HG03521 (cell line): ENCODE results near the gene CSF3.

Source experiments
- ATAC-seq: cut with Tn5 transposase; IDR thresholded peaks from one replicate; pipeline ENCODE4 v1.9.1; 2021; ENCODE audit warnings: mild to moderate bottlenecking, moderate library complexity; ENCODE audit not compliant: unreplicated experiment

The CSF3 gene, protein sequence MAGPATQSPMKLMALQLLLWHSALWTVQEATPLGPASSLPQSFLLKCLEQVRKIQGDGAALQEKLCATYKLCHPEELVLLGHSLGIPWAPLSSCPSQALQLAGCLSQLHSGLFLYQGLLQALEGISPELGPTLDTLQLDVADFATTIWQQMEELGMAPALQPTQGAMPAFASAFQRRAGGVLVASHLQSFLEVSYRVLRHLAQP

DNA sequence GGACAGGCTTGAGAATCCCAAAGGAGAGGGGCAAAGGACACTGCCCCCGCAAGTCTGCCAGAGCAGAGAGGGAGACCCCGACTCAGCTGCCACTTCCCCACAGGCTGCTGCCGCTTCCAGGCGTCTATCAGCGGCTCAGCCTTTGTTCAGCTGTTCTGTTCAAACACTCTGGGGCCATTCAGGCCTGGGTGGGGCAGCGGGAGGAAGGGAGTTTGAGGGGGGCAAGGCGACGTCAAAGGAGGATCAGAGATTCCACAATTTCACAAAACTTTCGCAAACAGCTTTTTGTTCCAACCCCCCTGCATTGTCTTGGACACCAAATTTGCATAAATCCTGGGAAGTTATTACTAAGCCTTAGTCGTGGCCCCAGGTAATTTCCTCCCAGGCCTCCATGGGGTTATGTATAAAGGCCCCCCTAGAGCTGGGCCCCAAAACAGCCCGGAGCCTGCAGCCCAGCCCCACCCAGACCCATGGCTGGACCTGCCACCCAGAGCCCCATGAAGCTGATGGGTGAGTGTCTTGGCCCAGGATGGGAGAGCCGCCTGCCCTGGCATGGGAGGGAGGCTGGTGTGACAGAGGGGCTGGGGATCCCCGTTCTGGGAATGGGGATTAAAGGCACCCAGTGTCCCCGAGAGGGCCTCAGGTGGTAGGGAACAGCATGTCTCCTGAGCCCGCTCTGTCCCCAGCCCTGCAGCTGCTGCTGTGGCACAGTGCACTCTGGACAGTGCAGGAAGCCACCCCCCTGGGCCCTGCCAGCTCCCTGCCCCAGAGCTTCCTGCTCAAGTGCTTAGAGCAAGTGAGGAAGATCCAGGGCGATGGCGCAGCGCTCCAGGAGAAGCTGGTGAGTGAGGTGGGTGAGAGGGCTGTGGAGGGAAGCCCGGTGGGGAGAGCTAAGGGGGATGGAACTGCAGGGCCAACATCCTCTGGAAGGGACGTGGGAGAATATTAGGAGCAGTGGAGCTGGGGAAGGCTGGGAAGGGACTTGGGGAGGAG, at the start of gene CSF3:
Gene CSF3 (plus strand): TSS at position 436 of the 993 bp plus-strand sequence. CDS start 35 bp downstream, at position 471.
- ATAC-seq = no peak

DNA sequence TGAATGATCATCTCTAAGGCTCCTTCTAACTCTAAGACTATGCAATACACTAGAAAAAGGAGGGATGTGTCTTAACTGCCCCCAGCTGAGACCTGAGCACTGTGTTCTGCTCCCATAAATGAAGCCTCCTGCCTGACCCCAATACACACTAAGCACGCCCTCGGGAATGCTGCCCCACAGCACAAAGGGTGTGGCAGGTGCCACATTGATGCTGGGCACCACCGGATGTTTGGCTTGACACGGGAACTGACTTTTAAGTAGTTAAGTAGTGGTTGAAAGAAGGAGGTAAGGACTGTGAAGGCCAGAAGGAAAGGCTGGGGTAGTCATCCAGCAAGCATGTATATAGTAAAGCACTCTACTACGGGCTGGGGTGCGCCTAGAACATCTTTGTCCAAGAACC, 48.5 kb upstream of the CSF3 start:
- ATAC-seq = no peak

DNA sequence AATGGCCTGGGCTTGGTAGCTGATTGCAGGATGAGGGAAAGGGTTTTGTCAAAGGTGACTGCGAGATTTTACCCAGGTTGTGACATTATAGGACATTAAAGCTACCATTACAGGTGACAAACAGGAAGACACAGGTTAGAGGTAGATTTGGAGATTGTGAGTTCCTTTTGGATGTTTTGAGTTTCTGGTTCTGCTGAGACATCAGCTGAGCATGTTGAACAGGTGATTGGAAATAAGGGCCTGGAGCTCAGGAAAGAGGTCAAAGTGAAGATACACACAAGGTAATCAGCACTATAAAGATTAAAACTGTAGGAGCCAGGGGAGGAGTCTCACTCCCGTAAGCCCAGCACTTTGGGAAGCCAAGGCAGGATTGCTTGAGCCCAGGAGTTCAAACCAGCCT, 46.5 kb upstream of the CSF3 start:
- ATAC-seq = no peak

DNA sequence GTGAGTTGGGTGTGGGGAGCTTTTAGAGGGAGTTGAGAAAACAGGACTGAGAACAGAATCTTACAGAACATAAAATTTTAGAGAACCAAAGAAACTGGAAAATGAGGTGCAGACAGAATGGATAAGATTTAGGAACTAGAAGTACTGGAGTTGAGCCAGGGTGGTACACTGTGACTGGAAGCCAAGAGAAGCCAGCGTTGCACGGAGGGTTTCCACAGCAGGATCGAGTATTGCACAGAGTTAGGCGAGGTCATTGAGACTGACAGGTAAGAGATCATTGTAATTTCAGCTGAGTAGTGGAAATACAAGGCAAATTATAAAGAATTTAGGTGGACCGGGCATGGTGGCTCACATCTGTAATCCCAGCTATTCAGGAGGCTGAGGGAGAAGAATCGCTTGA, 45.9 kb upstream of the CSF3 start:
- no peak for ATAC-seq

DNA sequence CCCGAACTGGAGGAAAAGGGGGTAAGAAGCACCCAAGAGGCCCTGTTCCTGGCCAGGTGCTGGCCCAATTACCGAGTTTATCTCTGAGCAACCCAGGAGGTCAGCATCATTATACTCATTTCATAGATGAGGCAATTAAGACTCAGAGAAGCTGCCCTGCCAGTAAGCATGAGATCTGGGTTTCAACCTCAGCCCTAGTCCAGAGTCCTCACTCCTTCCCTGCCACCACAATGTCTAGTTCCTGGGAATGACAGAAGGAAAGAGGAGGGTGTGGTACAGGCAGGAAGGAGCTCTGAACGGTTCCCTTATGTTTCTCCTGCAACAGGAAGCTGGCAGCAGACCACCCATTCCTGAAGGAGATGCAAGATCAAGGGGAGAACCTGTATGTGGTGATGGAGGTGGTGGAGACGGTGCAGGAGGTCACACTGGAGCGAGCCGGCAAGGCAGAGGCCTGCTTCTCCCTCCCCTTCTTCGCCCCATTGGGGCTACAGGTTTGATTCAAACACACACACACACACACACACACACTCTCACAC, 45.0 kb upstream of the CSF3 start:
- ATAC-seq = no peak

DNA sequence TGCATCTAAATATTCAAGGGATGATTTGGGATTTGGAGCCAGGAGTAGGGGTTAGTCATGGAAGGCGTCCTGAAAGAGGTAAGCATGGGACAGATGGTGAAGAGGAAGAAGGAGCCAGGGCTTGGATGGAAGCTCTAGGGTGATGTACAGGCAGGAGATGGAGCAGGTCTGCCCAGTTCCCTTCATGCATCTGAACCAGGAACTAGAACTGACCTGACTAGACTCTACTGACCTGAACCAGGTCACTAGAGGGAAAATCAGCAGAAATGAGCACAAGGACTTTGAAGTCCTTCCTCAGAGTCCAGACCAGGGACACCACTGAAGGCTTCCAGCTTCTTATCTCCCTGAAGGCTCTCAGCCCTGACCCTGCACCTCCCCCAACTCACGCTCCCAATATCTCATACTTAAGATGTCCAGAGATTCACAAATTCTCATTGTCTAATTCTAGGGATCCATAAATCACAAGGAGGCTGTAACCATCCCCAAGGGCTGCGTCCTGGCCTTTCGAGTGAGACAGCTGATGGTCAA, 44.1 kb upstream of the CSF3 start:
- ATAC-seq = no peak

DNA sequence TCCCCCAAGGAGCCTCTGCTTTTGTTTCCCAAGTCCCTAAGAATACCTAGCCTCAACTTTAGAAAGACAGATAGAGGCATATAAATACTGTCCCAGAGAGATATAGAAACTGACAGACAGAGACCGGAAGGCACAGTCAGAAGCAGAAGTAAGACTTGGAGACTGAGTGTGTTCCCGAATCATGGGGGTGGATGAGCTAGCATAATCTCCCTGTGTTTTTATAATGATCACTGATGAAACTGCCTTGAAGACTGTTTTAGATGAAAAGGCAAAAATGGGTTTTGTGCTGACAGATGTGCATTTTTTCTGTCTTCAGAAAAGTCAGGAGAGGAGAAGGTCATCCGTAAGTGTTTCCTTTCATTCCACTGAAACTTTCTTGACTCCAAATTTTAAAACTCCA, 43.0 kb upstream of the CSF3 start:
- no peak for ATAC-seq

DNA sequence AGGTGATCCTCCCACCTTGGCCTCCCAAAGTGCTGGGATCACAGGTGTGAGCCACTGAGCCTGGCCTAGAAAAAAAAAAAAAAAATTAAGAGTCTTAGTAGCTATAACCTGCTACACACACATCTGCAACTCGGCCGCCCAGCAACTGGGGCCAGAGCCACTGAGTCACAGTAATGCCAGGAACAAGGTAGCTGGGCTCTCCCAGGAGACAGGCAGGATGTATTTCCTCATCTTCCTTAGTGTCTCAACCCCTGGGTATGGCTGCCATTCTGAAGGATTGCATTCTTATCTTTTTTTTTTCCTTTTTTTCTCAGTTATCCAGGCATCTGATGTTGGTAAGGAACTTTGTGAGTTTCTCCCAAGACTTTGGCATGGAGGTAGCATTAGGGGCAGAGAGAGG, 41.7 kb upstream of the CSF3 start:
- no peak for ATAC-seq

DNA sequence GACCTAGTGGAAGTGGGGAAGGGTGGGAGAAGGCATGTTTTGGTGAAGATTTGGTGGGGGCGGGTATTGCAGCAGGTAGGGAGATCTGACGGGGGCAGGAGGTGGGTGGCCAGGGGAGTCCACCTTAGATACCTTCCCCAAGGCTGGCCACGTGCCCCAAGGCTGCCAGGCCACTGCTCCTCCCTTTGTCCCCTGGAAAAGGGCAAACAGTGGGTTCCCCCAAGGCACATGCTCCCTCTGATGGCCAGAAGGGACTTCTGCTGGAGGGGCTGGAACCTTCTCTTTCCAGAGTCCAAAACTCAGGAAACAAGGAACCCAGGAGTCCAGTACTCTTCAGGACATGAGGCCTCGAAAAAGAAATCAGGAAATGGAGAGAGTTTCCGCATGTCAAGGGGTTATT, 40.8 kb upstream of the CSF3 start:
- no peak for ATAC-seq

DNA sequence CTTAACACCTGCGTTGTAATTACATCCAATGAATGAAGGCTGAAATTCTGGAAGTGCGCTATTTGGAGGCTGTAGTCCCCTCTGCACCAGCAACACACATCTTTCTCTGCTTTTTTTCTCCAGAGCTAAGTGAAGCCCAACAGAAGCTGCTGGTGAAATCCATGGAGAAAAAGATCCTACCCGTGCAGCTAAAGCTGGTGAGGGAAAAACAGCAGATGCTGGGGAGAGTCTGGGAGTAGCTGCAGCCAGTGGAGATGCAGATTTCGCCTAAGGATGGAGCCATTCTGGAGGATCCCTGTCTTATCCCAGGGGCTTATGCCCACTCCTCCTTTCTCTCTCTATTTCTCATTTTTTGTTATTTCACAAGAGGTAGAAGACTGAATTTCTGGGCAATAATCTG, 39.4 kb upstream of the CSF3 start:
- no peak for ATAC-seq

DNA sequence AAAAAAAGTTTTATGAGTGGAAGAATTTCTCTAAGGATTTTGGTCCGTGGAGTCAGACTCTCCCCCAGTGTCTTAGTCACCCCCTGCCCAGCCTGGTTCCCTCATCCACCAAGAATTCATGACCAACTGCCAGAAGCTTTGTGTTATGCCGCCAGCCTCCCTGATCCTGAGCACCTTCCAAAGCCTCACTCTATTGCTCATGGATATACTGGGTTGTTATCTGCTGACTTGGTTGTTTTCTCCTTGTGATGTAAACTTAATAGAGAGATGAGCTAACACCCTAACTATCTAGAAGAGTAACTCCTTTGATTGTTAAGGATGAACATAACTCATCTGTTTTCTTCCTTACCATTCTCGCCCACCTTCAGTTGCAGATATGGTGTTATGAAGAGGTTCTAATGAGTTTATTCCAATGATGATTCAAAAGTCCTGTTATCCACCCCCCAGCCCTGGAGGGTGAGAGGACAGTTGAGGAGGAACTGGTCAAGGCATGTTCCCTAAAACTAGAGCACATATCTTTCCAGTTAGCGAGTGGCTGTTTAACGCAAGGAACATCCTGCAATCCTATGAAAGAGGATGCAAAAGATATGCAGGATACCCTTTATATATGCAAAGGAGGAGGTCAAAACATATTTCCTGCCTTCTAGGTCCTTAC, 36.1 kb upstream of the CSF3 start:
- ATAC-seq = no peak

DNA sequence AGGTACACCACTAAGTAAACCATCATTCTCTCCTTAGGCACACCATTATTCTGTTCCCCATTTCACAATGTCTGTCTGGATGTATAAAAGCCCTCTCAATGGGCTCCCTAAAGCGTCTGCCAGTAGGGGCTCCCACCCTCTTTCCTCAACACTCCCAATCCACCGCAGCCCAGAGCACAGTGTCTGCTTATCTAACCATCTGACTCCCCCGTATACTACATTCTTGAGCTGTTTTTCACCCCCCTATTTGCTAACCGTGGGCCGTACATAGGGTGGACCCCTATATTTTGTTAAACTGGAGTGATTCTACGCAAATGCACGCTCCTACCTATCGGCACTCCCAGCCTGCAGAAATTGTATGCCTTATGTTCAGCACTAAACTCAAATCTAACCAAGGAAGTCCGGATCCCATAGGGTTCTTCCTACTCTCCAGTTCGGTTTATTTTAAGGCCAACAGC, 35.3 kb upstream of the CSF3 start:
- ATAC-seq = no peak

DNA sequence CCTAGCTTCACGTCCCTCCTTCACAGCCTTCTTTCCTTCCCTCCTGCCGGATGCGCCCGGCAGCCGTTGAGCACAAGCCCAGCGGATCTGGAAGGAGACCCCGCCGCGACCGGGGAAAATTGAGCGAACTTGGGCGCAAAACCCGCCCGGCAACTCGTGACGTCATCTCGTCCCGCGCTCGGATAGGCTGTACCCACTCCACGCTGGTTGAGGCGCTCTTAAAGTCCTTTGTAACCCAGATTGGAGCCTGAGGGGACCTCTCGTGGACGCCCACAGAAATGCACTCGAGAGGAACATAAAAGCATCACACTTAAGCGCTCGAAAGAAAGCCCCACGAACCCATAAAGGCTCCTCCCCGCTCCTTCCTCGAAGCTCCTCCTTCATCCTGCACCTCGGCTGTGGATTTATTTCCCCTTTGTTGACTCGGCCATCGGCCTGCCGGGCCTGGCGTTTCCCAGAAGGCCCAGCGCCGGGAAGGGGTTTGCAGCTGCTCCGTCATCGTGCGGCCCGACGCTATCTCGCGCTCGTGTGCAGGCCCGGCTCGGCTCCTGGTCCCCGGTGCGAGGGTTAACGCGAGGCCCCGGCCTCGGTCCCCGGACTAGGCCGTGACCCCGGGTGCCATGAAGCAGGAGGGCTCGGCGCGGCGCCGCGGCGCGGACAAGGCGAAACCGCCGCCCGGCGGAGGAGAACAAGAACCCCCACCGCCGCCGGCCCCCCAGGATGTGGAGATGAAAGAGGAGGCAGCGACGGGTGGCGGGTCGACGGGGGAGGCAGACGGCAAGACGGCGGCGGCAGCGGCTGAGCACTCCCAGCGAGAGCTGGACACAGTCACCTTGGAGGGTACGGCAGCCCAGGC, 34.7 kb upstream of the CSF3 start, which contains the start of gene PSMD3:
Gene PSMD3 (plus strand): TSS at position 457 of the 856 bp plus-strand sequence. CDS start 164 bp downstream, at position 621.
- ATAC-seq = peak; percentile 89

DNA sequence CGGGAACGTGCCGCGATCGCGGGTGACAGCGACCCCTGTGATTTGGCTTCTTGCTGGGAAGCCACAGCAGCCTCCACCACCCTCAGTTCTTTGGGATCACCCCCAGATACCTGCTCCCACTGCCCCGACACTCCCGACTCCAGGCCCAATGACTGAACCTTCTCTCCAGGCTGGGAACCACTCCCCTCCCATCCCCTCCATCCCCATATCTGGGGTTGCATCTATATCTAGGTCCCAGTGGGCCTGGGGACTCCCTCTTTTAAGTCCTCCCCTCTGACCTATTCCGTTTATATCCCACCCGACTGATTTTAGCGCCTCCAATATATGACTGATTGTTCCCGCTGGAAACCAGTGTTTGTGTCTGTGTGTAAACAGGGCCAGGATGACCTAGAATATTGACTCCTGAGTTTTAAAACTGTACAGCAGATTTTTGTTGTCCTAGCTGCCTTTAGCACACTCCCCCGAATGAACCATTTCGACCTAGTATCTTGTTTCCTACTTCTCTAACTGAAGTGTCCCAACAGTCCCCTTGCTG, 34.0 kb upstream of the CSF3 start:
- ATAC-seq = no peak

DNA sequence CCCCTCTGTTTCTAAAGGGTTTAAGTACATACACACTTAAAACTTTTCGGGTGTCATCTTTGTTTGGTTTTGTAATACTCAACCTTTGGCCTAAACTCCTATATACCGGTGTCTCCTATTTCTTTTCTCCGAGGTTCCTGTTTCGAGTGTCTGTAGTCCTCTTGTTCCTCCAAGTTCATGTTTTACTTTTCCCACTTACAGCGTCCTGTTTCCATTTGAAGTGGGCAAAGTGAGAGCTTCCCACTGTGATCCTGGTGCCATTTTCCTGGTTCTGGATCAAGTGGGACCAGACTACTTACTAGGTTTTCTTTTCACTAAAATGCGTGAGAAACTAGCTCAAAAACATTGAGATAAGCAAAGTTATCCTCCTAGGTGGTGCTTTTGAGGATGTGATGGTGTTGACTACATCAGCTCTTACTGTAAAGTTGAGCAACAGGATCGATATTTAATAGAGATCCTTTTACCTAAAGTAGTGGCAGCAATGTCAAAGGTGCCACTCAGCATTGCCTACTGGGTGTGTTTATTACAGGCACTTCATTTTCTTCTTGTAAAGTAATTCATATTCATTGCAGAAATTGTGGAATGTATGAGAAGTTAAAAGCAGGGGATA, 33.4 kb upstream of the CSF3 start:
- no peak for ATAC-seq

DNA sequence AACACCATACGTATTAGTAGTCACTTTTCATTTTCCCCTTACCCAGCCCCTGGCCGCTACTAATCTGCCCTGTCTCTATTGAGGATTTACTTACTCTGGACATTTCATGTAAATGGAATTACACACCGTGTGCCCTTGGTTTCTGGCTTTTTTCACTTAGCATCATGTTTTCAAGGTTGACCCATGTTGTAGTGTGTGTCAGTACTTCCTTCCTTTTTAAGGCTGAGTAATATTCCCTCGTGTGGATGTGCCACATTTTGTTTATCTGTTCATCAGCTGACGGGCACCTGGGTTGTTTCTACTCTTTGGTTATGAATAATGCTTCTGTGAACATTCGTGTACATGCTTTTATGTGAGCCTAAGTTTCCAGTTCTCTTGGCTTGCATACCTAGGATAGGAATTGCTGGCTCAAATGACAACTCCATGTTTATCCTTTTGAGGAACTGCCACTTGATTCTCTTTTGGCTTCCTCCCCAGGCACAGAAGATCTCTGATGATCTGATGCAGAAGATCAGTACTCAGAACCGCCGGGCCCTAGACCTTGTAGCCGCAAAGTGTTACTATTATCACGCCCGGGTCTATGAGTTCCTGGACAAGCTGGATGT, 26.9 kb upstream of the CSF3 start:
- no peak for ATAC-seq

DNA sequence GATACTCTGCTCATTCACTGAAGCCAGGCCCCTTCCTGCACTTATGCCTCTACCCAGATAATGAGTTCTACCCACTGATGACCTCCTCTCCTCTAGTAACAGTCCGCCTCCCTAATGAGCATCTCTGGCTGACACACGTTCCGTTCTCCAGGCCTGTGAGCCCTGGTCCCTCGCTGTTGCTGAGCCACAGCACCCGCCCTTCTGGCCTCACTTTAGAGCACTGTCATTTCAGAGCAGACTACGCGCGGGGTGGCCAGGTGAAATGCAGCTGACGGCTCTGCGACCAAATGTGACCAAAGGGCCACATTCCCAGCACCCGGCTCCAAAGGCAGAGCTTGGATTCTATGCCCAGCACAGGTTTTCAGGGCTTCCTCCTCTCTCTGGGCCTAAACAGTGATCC, 20.8 kb upstream of the CSF3 start:
- ATAC-seq = no peak

DNA sequence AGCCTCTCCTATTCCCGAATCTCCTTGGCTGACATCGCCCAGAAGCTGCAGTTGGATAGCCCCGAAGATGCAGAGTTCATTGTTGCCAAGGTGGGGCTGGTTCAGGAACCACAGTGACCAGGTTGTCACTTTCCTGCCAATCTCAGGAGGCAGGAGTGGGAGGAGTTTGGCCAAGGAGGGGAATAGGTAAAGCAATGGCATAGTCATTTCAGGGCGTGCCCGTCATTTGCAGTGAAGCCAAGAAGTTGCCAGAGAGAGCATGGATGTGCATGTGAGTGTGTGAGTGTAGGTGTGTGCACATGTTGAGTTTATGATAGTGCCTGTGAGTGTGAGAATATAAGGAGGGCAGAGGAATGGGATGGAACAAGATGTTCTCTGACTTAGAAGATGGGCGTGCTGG, 19.8 kb upstream of the CSF3 start:
- no peak for ATAC-seq

DNA sequence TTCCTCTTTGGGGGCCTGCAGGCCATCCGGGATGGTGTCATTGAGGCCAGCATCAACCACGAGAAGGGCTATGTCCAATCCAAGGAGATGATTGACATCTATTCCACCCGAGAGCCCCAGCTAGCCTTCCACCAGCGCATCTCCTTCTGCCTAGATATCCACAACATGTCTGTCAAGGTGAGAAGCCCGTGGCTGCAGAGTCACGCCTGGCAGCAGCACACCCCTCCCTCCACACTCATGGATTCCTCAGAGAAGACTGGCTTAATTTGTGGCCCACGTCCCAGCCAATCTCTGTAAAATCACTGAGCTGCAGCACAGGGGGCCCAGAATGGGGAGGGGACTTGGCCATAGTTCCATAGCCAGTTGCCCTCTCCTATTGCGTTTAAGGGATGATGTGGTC, 19.1 kb upstream of the CSF3 start:
- no peak for ATAC-seq
